PC-3 (cell line): ENCODE results near the gene APOC1. TPM values are rescaled to one million over a fixed set of nuclear protein-coding genes. Genes with fewer than 3 reads are reported as not detected.

Experiments used
- ATAC-seq: fragments of 200-7000 bp; cut with Tn5 transposase; 2 replicates; pipeline ENCODE4 v1.9.1; 2020; ENCODE audit warnings: mild to moderate bottlenecking, moderate library complexity
- BruUV-seq: library from RNA; stranded (reverse); fragments of 400-500 nt; replicated peaks from 2 replicates; lab custom pipeline; 2021; lab: Mats Ljungman, UMichigan
- CTCF ChIA-PET: fragments of 300-600 bp; sonication (Branson Sonifier 250); formaldehyde crosslinking; loops from one replicate; lab custom pipeline; 2022; ENCODE audit warnings: antibody characterized with exemption; lab: Charles Lee
- POLR2A ChIA-PET: fragments of 300-600 bp; sonication (Branson Sonifier 250); formaldehyde crosslinking; loops from one replicate; lab custom pipeline; 2022; ENCODE audit warnings: antibody characterized with exemption; ENCODE audit not compliant: unreplicated experiment; lab: Charles Lee
- DNase-seq: peaks from one replicate; pipeline ENCODE4 v3.0.0-alpha.2; 2015
- H2AFZ ChIP-seq: fragments of 300-600 bp; sonication (generic); 2 replicates; pipeline ENCODE4 v1.6.0; 2016; ENCODE audit warnings: antibody characterized with exemption, low read length
- H3F3A ChIP-seq: fragments of 300-600 bp; sonication (generic); one replicate; pipeline ENCODE4 v1.6.0; 2017; ENCODE audit warnings: antibody characterized with exemption, low read length, control low read depth, mild to moderate bottlenecking; ENCODE audit not compliant: unreplicated experiment
- H3K27ac ChIP-seq: fragments of 300-600 bp; sonication (generic); 2 replicates; pipeline ENCODE4 v1.5.1; 2016; ENCODE audit warnings: mild to moderate bottlenecking, low read length
- H3K27me3 ChIP-seq: fragments of 300-600 bp; sonication (generic); 2 replicates; pipeline ENCODE4 v1.6.1; 2016; ENCODE audit warnings: low read length, mixed read lengths
- H3K36me3 ChIP-seq: fragments of 300-600 bp; sonication (generic); 2 replicates; pipeline ENCODE4 v1.6.1; 2016; ENCODE audit warnings: low read depth, mixed run types, low read length, mixed read lengths
- H3K4me1 ChIP-seq: fragments of 300-600 bp; sonication (generic); 2 replicates; pipeline ENCODE4 v1.5.1; 2016; ENCODE audit warnings: low read length; ENCODE audit not compliant: insufficient read depth
- H3K4me2 ChIP-seq: fragments of 300-600 bp; sonication (generic); 2 replicates; pipeline ENCODE4 v1.6.0; 2016; ENCODE audit warnings: low read length
- H3K4me3 ChIP-seq: fragments of 300-600 bp; sonication (generic); 2 replicates; pipeline ENCODE4 v1.5.1; 2016; ENCODE audit warnings: mild to moderate bottlenecking, low read length, mixed read lengths
- H3K79me2 ChIP-seq: fragments of 300-600 bp; sonication (generic); 2 replicates; pipeline ENCODE4 v1.6.1; 2017; ENCODE audit warnings: low read length, mixed read lengths
- H3K9ac ChIP-seq: fragments of 300-600 bp; sonication (generic); 2 replicates; pipeline ENCODE4 v1.6.0; 2016; ENCODE audit warnings: mild to moderate bottlenecking, low read length
- H3K9me2 ChIP-seq: fragments of 300-600 bp; sonication (generic); replicated peaks from 2 replicates; pipeline ENCODE4 v1.6.1; 2016; ENCODE audit warnings: mixed run types, low read length, mixed read lengths
- H3K9me3 ChIP-seq: fragments of 300-600 bp; sonication (generic); 2 replicates; pipeline ENCODE4 v1.6.1; 2016; ENCODE audit warnings: low read length, mixed read lengths
- H4K20me1 ChIP-seq: fragments of 300-600 bp; sonication (generic); 2 replicates; pipeline ENCODE4 v1.6.1; 2016; ENCODE audit warnings: low read length, mixed read lengths
- CTCF ChIP-seq: fragments of 300-600 bp; sonication (generic); conservative IDR thresholded peaks from 2 replicates; pipeline ENCODE4 v1.5.1; 2017; ENCODE audit warnings: antibody characterized with exemption, low read depth, mild to moderate bottlenecking, low read length
- EZH2 ChIP-seq: fragments of 300-600 bp; sonication (generic); IDR thresholded peaks from one replicate; pipeline ENCODE4 v1.6.1; 2017; ENCODE audit warnings: antibody characterized with exemption, mild to moderate bottlenecking, low read length; ENCODE audit not compliant: unreplicated experiment
- EZH2phosphoT487 ChIP-seq: fragments of 300-600 bp; sonication (generic); IDR thresholded peaks from 2 replicates; pipeline ENCODE4 v1.6.1; 2018; ENCODE audit warnings: mild to moderate bottlenecking, antibody characterized with exemption, low read length, borderline replicate concordance
- intact Hi-C: fragments of 100-400 bp; cut with micrococcal nuclease; formaldehyde crosslinking; loops from 2 replicates; pipeline ENCODE4 v1.9.0; 2023
- total RNA-seq: library from RNA; depleted of rRNA; stranded (reverse); fragments of >200 nt; gene quantifications from 2 replicates; pipeline ENCODE4 v1.2.3, GENCODE V29; 2014

The APOC1 gene
- total RNA-seq, 1 experiment from 2014 or later, result 3.3 TPM

GRCh38 chr19:44905437-44906160 lies 8.8 kb upstream of the APOC1 start, which contains the start of gene APOE:
Gene APOE, plus strand, starts transcription at chr19:44905796. Its CDS starts 829 bp downstream, at chr19:44906625.
- intact Hi-C loops, result no loop called here
- Histone ChIP-seq H3K4me3 (peak within 1 kb of the TSS; percentile 30; the same call in 1 of the 2 replicates), H3F3A (no peaks in the 10 kb centered on the region), H4K20me1 (no peaks in the 10 kb centered on the region), H3K27me3 (no peaks in the 10 kb centered on the region), H3K36me3 (no peaks in the 10 kb centered on the region), H2AFZ (no peak within 1 kb of the TSS), H3K9me3 (no peaks in the 10 kb centered on the region), H3K27ac (no peak within 1 kb of the TSS), H3K9me2 (no peaks in the 10 kb centered on the region), H3K79me2 (no peaks in the 10 kb centered on the region), H3K9ac (no peak within 1 kb of the TSS), H3K4me2 (peak within 1 kb of the TSS; percentile 69), H3K4me1 (no peaks in the 10 kb centered on the region)
- no peak for TF ChIP-seq EZH2
- TF ChIP-seq EZH2phosphoT487, result no peak
- no peak for TF ChIP-seq CTCF
- POLR2A ChIA-PET, result interaction anchor here (0.6 to 0.9 kb wide), 3 partner anchors 10 to 828 kb away, joined by 3 to 7 read pairs (median 3); no protein-coding TSS in a partner anchor
- ATAC-seq (peak; percentile 5; the same call in 1 of the 2 replicates), DNase-seq (no peak)
- no TSS peak for BruUV-seq
- CTCF ChIA-PET, result interaction anchor here (0.7 kb wide), 1 partner anchor 1308 kb away, joined by 6 read pairs; no protein-coding TSS in a partner anchor

GRCh38 chr19:44907613-44908012 lies 6.8 kb upstream of the APOC1 start:
- BruUV-seq, result no TSS peak
- Histone ChIP-seq H3K9me3 (no peaks in the 10 kb centered on the region), H3K4me1 (peaks cover 10% of the 10 kb centered on the region), H3K36me3 (no peaks in the 10 kb centered on the region), H3K4me3 (no peak overlapping the region), H3K27ac (no peak overlapping the region), H3K9ac (no peak overlapping the region), H3K9me2 (no peaks in the 10 kb centered on the region), H3F3A (no peaks in the 10 kb centered on the region), H4K20me1 (no peaks in the 10 kb centered on the region), H3K79me2 (no peaks in the 10 kb centered on the region), H3K4me2 (no peak overlapping the region), H3K27me3 (no peaks in the 10 kb centered on the region), H2AFZ (no peak overlapping the region)
- ATAC-seq (no peak), DNase-seq (no peak)
- ChIA-PET CTCF (no interaction called here), POLR2A (interaction anchor here (0.6 kb wide), 1 partner anchor 267 kb away, joined by 5 read pairs; no protein-coding TSS in a partner anchor)
- intact Hi-C loops, result no loop called here
- TF ChIP-seq EZH2phosphoT487, result no peak
- TF ChIP-seq EZH2, result no peak
- TF ChIP-seq CTCF, result no peak
